Measurements from ENCODE around the gene RHOT2. TPM values are rescaled to one million over a fixed set of nuclear protein-coding genes. Genes with fewer than 3 reads are reported as not detected.
"Not testable (repeated sequence)": the region's sequence is repeated elsewhere in the genome, so short reads cannot be mapped to it uniquely, and the experiment has no call there.

RHOT2 gene
- total RNA-seq, 4 donors from 2014 or later, result 68.6 to 188 (median 106) TPM

DNA sequence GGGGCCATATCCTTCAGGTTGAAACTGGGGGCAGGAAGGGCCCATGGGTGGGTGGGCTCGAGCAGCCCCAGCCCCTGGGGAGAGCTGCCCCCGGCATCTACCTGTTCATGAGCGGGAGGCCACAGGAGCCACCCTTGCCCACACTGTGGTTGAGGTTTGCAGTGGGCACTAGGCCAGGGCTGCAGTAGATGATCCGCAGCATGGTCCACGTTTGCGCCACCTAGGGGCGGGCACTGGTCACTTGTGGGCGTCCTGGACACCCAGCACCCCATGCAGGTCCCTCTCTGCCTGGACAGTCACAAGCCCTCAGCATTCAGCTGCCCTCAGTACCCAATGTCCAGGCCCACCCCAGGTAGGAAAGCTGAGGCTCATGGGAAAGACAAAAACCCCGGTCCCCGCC, 18.0 kb downstream of the RHOT2 start:
- WGBS, 2 donors, result 54 to 85% methylated on average over 5 to 8 of the region's 10 CpGs
- no peak for DNase-seq (ENCODE audit: low spot score in 2 of 2)
- H3K27me3 ChIP-seq, result no peaks in the 10 kb centered on the region

GRCh38 chr16:686459-687260, 18.7 kb downstream of the RHOT2 start:
- Histone ChIP-seq H3K36me3 (peaks cover 0 to 48% (median 14%) of the 10 kb centered on the region in 3 donors), H3K4me1 (peaks cover 0 to 72% (median 39%) of the 10 kb centered on the region in 4 donors), H3K9me3 (no peaks in the 10 kb centered on the region), H3K27ac (no peak overlapping the region), H3K27me3 (no peaks in the 10 kb centered on the region), H3K4me3 (no peak overlapping the region)
- 90 to 95% methylated on average over 45 of the region's 51 CpGs for WGBS, 2 donors
- DNase-seq (ENCODE audit: low spot score in 2 of 2), result no peak
- no peak for TF ChIP-seq EP300 (IDR thresholded peaks at IDR 0.05)
- TF ChIP-seq POLR2A (IDR thresholded peaks at IDR 0.05), result no peak
- TF ChIP-seq CTCF (IDR thresholded peaks at IDR 0.05), result no peak

More for the DNA sequence above, 18.0 kb downstream of the RHOT2 start:
- Histone ChIP-seq H3K4me1 (peaks cover 0 to 79% (median 46%) of the 10 kb centered on the region in 4 donors), H3K9me3 (no peaks in the 10 kb centered on the region), H3K27ac (no peak overlapping the region), H3K36me3 (peaks cover 0 to 53% (median 15%) of the 10 kb centered on the region in 3 donors), H3K4me3 (no peak overlapping the region)
- TF ChIP-seq CTCF (IDR thresholded peaks at IDR 0.05) (peak in 1 of 5 experiments; percentile 12), EP300 (IDR thresholded peaks at IDR 0.05) (no peak), POLR2A (IDR thresholded peaks at IDR 0.05) (no peak)

- H3K27ac ChIP-seq, result no peak overlapping the region
- TF ChIP-seq POLR2A (IDR thresholded peaks at IDR 0.05), result no peak
- TF ChIP-seq EP300 (IDR thresholded peaks at IDR 0.05), result no peak
- TF ChIP-seq CTCF (IDR thresholded peaks at IDR 0.05), result no peak
- peaks cover 0 to 63% (median 33%) of the 10 kb centered on the region in 4 donors for H3K4me1 ChIP-seq
- H3K4me3 ChIP-seq, result no peak overlapping the region
- no peak for DNase-seq (ENCODE audit: low spot score in 2 of 2)
- no peaks in the 10 kb centered on the region for H3K9me3 ChIP-seq
- peaks cover 0 to 6% of the 10 kb centered on the region in 2 donors for H3K27me3 ChIP-seq
- WGBS, 2 donors, result 87 to 92% methylated on average over 9 to 19 of the region's 19 CpGs
- H3K36me3 ChIP-seq, result peaks cover 0 to 39% (median 6%) of the 10 kb centered on the region in 3 donors
Observed at GRCh38 chr16:687499-687898, 19.6 kb downstream of the RHOT2 start.

- TF ChIP-seq EP300 (IDR thresholded peaks at IDR 0.05) (no peak), CTCF (IDR thresholded peaks at IDR 0.05) (no peak), POLR2A (IDR thresholded peaks at IDR 0.05) (no peak)
- H3K27ac ChIP-seq, result peak overlapping the region in 3 of 4 donors; percentile 88 to 94 (median 90)
- peaks cover 0 to 32% (median 0%) of the 10 kb centered on the region in 3 donors for H3K36me3 ChIP-seq
- no peaks in the 10 kb centered on the region for H3K9me3 ChIP-seq
- DNase-seq (ENCODE audit: low spot score in 2 of 2), result no peak
- 81 to 90% methylated on average over 24 of the region's 26 CpGs for WGBS, 2 donors
- peaks cover 0 to 23% of the 10 kb centered on the region in 2 donors for H3K27me3 ChIP-seq
- peak overlapping the region; percentile 63 to 99 (median 82) for H3K4me3 ChIP-seq
- H3K4me1 ChIP-seq, result peaks cover 0 to 57% (median 24%) of the 10 kb centered on the region in 4 donors
Observed at GRCh38 chr16:689175-689897, 21.4 kb downstream of the RHOT2 start.

- peaks cover 0 to 56% (median 27%) of the 10 kb centered on the region in 4 donors for H3K4me1 ChIP-seq
- peaks cover 0 to 20% (median 0%) of the 10 kb centered on the region in 3 donors for H3K36me3 ChIP-seq
- not testable (repeated sequence) for H3K4me3 ChIP-seq; H3K27ac ChIP-seq; DNase-seq (ENCODE audit: low spot score in 2 of 2); H3K9me3 ChIP-seq
- 89 to 92% methylated on average over 16 of the region's 16 CpGs for WGBS, 2 donors
- H3K27me3 ChIP-seq, result peaks cover 0 to 41% of the 10 kb centered on the region in 2 donors
Observed at GRCh38 chr16:691242-691641, 23.3 kb downstream of the RHOT2 start.
